Retina (tissue), 1 donor: ENCODE measurements around the gene WFDC1.

Experiments used
- DNase-seq: peaks from one replicate; pipeline ENCODE4 v3.0.0-alpha.2; 2016

The WFDC1 gene, protein sequence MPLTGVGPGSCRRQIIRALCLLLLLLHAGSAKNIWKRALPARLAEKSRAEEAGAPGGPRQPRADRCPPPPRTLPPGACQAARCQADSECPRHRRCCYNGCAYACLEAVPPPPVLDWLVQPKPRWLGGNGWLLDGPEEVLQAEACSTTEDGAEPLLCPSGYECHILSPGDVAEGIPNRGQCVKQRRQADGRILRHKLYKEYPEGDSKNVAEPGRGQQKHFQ

DNA sequence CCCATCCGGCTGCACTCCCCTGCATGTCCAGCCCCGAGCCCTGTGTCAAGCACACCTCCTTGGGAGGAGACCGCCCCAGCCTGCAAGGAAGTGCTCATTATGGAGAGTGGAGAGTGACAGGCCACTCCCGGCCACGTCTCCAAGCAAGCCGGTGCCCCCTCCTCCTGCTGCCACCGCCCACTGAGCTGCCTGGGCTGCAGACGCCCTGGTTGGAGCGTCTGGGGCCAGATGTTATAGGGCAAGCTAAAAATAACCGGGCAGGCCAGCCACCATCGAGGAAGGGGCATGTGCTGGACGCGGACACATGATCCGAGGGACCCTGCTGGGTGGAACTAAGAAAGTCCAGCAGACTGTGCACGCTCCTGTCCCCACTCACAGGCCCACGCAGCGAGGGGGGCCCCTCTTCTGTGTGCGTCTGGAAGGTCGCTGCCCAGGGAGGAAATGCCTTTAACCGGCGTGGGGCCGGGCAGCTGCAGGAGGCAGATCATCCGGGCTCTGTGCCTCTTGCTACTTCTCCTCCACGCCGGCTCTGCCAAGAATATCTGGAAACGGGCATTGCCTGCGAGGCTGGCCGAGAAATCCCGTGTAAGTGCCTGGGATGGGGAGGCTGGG, at the start of gene WFDC1:
Gene WFDC1 (plus strand): TSS at position 348 of the 612 bp plus-strand sequence. CDS start 94 bp downstream, at position 442.
- DNase-seq: peak; percentile 69

DNA sequence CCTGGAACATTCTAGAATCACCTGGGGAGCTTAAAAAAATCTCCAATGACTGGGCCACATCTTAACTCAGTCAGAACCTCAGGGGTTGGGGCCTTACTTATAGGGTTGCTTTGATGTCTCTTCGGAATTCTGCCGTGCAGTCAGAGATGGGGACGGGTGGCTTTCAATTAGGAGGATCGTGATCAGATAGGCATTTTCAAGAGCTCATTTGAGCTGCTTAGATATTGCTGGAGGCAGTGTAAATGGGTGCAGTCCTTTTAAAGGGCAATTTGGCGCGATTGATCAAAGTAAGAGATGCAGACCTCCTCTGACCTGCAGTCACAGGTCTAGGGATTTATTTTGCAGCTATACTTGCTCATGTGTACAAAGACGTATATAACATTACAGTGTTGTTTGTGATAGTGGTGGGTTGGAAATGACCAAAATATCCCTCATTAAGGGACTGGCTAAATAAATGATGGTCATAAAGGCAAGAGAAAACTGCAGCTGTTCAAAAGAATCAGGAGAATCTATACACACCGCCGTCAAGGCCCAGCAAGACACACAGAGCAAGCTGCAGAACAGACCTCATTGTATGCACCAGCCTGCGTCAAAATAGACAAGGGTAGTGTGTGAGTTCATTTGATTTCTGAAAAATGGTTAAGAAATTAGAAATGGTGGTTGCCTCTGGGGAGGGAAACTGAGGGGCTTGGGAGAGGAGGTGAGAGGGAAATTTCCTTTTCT, 48.6 kb upstream of the WFDC1 start:
- no peak for DNase-seq

DNA sequence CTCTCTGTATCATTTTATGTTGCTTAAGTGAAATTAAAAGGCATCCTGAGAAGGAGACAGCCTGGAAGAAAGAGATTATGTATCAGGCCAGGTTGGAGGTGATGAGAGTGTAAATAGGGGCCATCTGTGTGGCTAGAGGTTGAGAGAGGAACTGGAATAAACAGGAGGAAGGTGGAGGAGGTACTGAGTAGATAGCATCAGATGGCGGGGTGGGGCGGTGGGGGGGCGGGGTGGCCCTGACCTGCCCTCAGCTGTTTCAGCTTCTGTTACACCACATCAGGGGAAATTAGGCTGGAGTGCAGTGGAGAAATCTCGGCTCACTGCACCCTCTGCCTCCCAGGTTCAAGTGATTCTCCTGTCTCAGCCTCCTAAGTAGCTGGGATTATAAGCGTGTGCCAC, 48.0 kb upstream of the WFDC1 start:
- no peak for DNase-seq

DNA sequence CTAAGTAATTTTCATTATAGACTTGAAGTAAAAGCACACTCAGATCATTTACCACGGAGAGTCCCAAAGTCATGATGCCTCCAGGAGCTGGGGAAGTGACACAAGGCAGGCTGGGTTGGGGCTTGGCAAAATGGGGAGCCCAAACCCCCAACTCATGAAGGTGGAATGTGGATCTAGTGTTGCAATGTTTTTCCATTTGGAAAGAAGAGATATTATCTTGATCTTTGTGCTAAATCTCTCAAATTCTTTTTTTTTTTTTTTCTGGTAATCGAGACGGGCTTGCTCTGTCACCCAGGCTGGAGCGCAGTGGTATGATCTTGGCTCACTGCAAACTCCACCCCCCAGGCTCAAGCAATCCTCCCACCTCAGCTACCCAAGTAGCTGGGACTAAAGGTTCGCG, 47.3 kb upstream of the WFDC1 start:
- DNase-seq: no peak

DNA sequence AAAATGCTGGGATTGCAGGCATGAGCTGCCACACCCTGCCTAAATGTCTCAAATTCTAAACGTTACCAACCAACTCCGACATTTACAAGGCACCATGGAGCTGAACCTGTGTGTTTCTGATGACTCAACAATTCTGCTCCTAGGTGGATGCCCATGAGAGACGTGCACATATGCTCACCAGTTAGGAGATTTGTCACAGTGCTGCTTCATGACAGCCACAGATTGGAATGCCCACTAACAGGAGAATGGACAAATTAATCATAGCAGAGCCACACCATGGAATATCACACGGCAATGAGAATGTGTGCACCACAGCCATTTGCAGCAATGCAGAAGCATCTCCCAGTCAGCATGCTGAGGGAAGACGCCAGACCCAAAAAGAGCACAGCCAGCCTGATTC, 46.8 kb upstream of the WFDC1 start:
- no peak for DNase-seq

DNA sequence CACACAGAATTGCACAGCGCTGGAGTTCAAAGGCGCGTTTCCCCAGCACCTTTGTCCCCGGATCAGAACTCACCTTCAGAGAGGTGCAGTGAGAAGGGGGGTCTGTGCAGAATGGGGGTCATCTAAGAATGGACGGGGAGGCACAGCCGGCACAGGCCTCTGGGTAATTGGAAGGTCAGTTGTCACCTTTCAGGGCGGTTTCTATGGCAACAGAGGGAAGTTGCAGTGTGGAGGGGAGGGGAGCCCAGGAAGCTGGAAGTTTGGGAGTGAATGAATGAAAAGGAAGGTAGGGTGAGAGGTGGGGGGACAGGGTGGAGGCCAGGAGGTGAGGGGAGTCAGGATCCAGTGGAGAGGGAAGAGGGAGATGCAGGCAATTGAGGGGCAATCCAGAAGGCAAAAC, 42.5 kb upstream of the WFDC1 start:
- DNase-seq: no peak

DNA sequence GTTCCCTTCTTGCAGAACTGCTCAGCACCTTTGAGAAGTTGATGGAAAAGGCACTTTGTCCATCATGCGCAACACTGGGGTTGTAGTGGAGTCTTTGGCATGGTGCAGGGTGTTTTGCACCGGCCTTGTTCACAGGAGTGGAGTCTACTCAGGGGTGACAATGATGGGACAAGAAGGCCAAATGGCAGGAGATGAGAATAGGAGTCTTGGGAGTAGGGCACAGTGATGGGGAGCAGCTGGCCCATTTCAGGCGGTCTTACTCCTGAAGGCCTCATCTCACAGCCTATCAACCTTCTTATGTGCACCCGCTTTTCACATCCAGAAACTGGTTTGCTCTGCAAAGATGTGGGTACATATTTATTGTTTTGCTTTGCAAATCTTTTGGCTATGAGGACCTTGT, 41.5 kb upstream of the WFDC1 start:
- DNase-seq: no peak

DNA sequence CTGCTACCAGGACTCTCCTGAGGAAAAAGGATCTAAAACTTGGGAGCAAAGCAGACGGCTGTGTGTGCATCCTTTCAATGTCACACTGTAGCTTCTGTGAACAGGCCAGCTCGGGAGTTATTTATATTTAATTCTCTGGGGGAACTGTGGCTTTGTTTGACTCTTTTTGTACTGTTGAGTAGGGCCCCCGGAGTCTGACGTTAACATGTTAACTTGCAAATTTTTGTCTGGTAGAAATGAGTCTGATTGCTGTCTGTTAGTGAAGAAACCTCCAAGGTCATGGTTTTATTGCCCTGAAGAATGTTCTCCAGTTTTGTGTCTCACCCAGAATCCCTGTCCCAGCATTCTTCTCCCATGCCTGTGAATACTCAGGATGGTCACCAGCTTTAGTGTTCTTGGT, 40.6 kb upstream of the WFDC1 start:
- DNase-seq: no peak

DNA sequence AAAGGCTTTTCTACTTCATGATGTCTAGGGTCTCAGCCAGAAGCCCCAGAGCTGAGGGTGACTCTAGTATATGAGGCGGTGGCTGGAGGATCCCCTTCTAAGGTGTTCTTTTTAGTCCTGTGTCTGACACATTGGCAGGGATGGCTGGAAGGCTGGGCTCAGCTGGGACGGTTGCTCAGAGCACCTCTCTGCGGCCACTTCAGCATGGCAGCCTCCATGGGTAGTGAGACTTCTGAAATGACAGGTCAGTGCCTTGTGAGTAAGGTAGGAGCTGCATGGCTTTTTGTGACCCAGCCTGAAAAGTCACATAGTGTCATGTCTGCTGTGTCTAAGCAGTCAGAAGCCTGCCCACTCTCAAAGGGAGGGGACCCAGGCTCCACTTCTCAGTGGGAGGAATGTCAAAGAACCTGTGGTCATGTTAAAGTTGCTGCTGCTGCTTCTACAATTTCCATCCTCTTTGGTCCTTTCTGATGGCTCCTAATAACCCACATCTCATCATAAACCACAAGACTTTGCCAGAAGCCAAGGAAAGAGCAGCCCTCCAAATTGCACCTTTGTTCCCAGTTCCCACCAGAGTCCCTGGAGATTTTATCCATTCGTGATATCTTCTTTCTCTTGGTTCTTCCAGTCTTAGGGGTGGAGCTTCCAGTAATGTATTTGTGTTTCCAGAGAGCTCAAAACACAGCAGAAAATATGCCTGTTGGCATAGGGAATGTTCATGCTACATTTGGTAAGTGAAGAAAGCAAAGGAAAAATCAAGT, 39.4 kb upstream of the WFDC1 start:
- no peak for DNase-seq

DNA sequence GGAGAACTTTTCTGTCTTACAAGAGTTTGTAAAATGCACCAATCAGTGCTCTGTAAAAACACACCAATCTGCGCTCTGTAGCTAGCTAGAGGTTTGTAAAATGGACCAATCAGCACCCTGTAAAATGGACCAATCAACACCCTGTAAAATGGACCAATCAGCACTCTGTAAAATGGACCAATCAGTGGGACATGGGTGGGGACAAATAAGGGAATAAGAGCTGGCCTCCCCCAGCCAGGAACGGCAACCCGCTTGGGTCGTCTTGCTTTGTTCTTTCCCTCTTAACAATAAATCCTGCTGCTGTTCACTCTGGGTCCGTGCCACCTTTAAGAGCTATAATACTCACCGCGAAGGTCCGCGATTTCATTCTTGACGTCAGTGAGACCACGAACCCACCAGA, 36.4 kb upstream of the WFDC1 start:
- DNase-seq: no peak

DNA sequence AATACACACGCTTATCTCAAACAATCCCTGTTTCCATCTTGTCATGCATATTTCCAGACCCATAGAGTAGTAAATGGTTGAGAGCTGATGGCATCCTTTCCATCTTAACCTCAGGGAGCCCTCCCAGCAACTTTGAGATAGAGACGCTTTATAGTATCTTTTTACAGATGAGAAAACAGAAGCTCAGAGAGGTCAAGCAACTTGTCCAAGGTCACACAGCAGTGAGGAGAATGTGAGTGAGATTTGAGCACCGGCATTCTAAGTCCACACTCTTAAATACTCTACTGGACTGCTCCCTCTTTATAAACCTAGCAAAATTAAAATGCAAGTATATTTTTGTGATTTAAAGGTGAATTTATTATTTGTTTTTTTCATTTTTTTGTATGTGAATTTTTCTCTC, 35.0 kb upstream of the WFDC1 start:
- no peak for DNase-seq

DNA sequence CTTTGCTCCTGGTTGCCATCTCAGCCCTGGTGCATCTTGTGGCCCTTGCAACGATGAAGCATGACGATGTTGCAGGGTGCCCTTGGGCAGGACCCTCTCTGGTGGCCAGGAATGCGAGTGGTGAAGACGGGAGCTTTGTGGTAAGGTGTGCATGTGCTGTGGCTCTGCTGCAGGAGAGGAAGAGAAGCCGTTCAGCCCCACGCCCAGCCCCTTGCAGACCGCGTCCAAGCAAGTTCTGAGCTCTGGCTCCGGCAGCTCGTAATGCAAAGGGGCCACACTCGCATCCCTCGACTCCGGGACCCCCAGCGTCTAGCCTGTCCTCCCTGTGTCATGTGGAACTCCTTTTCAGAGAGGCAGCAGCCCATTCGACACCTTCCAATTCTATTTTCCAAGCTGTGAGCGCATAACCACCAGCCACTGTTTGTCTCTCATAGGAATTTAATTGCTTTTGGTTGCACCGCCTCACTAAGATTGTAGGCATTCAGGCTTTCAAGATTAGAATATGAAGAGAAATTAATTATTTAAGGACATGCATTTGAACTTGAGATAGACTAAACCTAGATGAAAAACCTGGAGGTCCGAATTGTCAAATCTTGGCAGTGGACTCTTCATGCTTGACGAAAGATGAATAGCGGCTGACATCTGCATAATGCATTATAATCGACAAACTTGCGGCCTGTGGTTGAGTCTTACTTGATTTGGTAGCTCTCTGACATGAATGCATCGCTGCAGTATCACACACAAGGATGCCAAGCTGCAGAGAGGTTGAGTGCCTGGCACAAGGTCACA, 33.7 kb upstream of the WFDC1 start:
- DNase-seq: peak; percentile 40

DNA sequence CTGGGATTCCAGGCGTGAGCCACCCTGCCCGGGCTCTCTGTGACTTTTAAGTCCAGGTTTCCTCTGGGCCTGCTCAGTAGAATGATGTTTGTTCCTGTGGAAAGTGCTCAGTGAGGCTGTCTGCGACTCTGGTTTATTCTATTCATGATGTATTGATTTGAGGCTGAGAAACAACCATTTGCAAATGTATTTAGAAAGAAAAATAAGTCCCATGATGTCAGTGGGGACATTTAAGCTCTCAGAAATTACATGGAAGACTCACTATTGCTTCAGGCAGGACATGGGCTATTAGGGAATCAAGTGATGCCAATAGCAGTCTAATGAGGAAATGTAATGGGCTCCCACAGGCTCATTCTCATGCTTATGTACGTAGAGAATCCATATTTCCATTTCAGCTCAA, 32.6 kb upstream of the WFDC1 start:
- no peak for DNase-seq

DNA sequence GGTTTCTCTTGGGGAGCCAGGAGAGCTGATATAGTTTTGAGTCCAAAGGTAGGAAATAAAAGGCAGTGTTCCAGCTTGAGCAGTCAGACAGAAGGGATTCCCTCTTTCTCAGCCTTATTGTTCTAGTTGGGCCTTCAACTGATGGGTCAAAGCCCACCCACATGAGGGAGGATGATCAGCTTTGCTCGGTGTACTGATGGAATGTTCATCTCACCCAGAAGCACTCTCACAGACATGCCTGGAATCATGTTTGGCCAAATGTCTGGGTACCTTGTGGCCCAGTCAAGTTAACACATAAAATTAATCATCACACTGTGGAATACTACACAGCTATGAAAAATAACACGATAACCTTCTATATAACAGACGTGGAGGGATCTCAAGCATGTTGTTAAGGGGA, 31.7 kb upstream of the WFDC1 start:
- DNase-seq: no peak

DNA sequence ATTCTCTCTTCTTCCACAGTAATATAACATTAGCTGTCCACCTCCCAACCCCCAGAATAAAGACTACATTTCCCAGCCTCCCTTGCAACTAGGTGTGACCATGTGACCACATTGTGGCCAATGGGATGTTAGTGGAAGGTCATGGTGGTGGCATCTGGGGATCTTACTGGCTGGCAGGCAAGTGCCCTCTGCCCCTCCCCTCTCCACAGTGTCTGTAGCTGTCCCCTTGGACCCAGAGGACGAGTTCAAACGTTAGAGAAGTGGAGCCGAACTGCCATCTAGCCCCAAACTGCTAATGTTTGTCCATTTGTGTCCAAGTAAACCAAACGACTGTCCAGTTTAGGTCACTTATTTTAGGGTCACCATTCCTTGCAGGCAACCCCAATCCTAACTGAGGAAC, 28.2 kb upstream of the WFDC1 start:
- peak; percentile 78 for DNase-seq

DNA sequence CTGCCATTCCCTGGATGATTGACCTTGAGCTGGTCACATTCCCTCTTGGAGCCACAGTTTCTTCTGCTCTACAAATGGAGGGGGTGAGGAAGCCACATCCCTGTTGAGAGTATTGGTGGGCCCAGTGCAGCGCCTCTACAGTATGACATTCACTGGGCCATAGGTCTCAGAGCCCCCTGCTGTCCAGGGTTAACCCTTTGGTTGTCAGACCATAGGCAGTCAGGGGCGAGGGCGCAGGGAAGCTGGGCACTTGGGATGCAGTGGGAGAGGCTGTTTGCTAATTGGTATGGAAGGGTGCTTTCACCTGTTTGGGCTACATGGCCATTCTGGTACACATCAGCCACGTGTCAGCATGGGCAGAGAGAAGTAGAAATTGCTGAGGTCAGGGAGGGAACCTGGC, 27.3 kb upstream of the WFDC1 start:
- no peak for DNase-seq

DNA sequence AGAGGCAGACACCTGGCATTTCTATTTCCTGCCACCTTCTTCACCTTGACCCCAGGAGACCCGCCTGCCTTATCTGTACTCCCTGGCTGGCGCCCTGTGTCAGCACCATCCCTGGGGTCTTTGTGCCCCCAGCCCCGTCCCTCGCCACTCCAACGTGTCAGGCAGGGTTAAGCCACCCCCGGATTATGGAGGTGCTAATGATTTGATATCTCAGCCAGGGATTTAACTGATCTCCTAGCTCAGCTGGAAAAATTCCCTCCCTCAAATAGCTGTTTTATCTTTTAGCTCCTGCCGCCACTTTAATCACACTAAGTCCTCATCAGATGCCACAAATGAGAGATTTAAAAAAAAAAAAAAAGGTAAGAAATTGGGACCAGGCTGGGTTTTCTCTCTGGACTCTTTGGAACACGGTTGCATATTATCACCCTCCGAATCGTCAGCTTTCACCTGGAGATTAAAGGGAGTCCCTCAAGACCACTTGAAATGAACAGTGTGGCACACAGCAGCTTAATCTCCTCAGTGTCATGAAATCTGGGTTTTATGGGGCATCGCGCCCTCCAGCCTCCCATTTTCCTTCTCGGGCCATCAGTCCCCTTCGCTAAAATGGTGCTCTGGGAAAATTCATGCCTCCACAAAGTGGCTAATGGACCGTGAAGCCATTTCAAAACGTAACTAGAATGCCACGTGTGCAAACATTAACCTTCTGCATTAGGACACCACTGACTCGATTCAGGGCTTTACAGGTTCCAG, 26.2 kb upstream of the WFDC1 start:
- DNase-seq: peak; percentile 72

DNA sequence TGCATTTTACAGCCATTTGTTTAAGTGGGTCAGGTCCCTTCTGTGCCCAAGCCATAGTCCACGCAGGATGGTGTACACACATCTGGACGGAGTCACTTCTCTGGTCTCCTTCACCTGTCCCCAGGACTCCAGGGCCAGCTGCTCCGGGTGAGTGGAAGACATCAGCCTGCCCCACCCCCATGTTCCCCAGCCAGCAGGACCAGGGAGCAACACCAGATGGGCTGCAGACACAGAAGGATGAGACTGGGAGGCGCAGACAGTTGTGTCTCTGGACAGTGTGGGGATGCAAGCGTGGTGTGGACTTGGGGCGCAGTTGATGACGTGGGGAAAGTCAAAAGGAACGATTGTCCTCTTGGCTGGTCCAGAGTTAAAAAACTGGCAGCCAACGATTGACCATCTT, 24.6 kb upstream of the WFDC1 start:
- no peak for DNase-seq

DNA sequence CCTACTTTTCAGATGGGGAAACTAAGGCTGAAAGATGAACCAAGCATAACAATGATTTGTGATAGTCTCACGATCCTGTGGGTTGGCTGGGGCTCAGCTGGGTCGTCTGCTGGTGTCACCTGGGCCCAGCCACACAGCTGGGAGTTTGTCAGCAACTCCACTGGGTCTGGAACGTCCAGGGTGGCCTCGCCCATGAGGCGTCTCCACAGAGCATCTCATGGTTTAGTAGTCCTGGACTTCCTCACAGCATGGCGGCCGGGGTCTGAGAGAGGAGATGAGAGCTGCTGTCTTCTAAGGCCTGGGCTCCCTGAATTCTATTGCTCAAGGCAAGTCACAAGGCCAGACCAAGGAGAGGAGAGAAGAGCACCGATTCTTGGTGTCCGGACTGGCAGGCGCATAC, 24.1 kb upstream of the WFDC1 start:
- DNase-seq: no peak

DNA sequence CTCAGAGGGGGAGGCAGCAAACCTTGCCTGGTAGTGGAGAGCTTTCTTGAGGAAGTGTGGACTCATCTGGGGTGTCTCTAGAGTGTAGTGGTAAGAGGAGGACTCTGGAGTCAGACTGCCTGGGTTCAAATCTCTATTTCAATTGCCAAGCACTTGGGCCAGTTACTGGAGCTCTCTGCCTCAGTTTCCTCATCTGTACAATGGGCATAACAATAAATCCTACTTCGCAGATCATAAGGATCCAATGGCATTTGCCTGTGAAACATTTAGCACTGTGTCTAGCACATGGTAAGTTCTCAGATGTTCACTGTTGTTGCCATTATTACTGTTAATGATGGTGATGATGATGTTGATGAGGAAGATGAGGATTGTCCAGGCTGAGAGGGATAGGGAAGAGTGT, 23.6 kb upstream of the WFDC1 start:
- no peak for DNase-seq

DNA sequence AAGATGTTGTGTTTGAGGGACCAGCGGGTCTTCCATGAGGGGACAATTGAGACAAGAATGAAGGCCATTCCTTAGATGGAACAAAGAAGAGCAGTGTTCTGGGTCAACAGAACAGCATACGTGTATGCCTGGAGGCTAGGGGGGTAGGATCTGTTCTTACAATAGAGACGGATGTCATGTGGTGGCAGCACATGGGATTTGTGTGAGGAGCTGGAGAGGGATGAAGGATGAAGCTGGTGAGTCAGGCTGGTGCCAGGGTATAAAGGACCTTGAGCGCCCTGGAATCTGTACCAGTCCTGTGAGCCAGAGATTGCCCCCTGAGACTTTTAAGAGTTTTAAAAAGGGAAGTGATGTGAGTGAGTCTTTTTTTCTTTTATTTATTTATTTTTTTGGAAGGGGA, 22.8 kb upstream of the WFDC1 start:
- no peak for DNase-seq

DNA sequence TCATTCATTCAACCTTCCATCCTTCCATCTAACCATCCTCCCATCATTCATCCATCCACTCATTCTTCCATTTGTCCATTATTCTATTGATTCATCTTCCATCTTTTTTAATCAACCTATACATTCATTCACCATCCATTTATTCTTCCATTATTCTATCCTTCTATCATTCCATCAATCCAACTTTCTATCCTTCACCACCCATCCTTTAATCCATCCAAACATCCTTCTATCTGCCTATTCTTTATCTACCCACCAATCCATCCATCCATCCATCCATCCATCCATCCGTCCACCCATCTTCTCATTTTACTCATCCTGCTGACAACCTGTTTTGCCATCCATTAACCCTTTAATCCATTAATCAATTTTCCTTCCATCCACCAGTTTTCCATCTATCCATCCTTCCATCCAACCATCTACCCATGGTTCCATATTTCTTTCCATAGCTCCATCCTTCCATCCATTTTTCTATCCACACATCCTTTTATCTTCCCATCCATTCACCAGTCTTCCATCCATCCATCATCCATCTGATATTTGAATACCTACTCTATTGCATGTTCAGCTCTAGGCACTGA, 21.8 kb upstream of the WFDC1 start:
- no peak for DNase-seq
